ENCODE results near the gene RSPO3. TPM values are rescaled to one million over a fixed set of nuclear protein-coding genes. Genes with fewer than 3 reads are reported as not detected.

The RSPO3 gene
- total and polyA plus RNA-seq, 2 of the 13 experiments (the other 11 are each of a cell fraction or from before 2014, with no cell fraction given), result not detected

GRCh38 chr6:127120787-127121636 is 2.5 kb downstream of the RSPO3 start (continued):
- TF ChIP-seq ZNF280D (CRISPR knock-in tag; IDR thresholded peaks at IDR 0.05) (no peak), GPN1 (CRISPR knock-in tag; IDR thresholded peaks at IDR 0.05; ENCODE audit: borderline replicate concordance) (no peak), PRDM15 (CRISPR knock-in tag; IDR thresholded peaks at IDR 0.05) (no peak), ZFP36 (IDR thresholded peaks at IDR 0.05; ENCODE audit: borderline replicate concordance, low read depth, low read length, partially characterized antibody) (peak; percentile 15), ZNF577 (CRISPR knock-in tag; IDR thresholded peaks at IDR 0.05; ENCODE audit: borderline replicate concordance, low read depth) (no peak)

Data from HepG2 (cell line).